ENCODE data around the gene PEAK1.

Gene PEAK1

DNA sequence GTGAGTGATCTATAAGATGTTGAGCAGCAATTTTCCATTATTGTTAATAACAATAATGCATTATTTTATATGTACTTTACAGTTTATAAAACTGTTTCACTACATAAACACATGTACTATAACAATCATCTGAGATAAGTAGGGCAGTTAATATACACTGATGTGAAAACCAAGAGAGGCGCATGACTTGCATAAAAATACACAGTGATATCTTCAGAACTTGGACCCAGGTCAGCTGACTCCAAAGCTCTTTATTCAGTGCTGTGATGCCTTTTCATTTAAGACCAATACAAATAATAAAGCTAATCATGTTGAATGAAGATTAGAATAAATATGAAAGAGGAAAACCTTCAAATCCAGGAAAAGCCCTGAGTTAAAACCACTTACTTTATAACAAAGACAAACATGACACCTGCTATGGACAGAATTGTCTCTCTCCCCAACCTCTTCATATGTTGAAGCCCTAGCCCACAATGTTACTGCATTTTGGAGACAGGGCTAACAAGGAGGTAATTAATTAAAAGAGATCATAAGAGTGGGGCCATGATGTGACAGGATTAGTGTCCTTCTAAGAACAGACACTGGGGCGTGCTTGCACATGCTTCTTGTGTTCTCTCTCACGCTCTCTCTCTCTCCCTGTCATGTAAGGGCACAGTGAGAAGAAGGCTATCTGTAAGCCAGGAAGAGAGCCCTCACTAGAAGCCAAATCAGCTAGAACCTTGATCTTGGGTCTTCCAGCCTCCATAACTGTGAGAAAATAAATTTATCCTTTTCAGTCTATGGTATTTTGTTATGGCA lies 293.2 kb downstream of the PEAK1 start:
- DNase-seq (ENCODE audit: low read depth in 2 of 2), result no peak

DNA sequence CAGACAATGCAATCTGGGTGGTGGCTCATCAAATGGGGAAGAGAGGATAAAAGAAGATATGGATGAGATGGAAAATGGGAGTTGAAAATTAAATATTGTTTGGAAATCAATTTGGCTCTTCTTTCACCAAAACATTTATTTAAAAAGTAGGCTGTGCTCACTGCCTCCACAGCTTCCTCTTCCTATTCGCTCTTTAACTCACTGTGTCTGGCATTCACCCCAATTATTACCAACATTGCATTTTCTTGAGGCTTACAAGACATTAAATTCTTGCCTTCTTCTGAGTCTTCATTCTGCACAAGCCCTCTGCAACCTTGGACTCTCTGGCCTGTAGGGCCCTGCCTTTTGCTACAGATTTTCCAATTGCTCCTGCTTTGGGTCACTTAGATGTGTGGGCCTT lies 296.1 kb downstream of the PEAK1 start:
- DNase-seq (ENCODE audit: low read depth in 2 of 2), result no peak

DNA sequence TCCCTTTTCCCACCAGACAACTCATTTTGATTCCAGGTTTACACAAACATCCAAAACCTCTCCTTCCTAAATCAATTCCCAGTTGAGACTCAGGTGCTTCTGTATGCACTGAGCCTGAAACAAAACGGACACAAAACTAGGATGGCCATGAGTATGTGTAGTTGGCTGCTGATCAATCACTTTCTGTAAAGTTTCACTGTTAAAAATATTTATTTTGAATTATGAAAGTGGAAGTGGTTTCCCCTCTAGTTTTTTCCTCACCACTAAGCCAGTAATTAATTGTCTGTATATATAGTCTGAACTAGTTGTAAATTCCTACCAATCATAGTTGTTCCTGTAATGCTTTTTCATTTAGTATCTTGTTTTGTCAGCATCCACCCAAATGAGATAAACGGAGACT lies 297.3 kb downstream of the PEAK1 start:
- no peak for DNase-seq (ENCODE audit: low read depth in 2 of 2)

DNA sequence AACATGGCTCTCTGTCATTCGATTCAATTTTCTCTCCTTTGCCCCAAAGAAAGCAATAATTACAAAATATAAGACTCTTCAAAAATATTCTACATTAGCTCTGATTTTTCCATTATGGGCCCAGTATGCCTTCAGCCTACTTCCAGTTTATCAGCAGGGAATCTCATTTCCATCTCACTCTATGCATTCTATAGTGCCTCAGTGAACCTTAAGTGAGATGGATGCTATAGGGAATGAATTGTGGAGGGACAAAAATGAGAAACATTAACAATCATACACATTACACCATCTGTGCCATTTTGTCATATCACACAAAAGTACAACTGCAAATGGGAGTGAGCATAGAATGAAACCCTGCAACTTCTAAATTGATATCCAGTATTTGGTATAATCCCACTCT lies 298.3 kb downstream of the PEAK1 start:
- no peak for DNase-seq (ENCODE audit: low read depth in 2 of 2)

DNA sequence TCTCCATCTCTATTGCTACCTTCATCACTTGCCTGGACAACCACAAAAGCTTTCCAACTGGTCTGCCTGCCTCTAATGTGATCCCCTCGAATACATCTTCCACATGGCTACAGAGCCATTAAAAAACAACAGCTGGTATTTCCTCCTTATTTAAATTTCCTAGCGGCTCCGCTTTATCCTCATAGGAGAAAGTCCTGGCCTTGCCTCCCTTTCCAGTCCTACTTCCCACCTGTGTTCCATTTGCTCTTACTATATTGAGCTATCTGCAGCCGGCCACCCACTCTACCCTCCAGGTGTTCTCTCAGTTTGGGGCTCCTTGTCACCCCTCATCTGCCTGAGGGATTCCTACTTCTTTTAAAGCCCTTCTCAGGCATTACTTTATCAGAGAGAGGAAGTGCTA lies 299.3 kb downstream of the PEAK1 start:
- DNase-seq (ENCODE audit: low read depth in 2 of 2), result no peak

DNA sequence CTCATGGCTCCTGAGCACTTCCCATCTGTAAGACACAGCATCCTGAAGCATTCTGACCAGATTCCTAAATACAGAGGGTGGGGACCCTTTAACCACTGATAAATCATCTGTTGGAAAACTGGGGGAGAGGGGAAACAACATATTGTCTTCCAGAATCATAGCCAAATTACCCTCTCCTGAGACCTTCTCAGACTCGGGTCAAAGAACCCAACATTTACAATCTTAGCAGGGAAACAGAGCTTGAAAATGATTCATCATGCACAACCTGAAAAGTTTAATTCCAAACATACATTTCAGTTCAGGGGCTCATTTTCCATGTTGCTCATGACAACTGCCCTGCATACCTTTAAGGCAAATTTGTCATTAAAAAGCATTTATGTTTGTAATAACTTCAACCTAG lies 300.5 kb downstream of the PEAK1 start:
- no peak for DNase-seq (ENCODE audit: low read depth in 2 of 2)

DNA sequence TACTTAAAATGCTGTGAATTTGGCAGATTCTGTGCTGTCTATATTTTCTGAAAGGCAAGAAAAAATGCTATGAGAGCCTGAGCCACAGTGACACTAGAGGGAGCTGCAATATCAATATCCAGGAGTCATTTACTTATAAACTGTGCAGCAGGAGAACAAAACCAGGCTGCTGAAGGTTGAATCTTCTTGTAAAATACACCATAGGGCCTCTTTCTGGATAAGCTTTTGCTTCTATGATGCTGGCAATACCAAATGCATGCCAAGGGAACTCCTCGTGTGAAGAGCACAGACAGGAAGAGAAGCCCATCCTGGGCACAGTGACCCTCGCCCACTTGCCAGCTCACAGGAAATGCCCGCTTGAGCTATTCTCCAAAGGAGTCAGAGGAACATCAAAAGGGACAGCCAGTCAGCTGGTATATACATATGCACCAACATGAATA lies 301.0 kb downstream of the PEAK1 start:
- DNase-seq (ENCODE audit: low read depth in 2 of 2), result peak in 1 of 2 donors; percentile 2

DNA sequence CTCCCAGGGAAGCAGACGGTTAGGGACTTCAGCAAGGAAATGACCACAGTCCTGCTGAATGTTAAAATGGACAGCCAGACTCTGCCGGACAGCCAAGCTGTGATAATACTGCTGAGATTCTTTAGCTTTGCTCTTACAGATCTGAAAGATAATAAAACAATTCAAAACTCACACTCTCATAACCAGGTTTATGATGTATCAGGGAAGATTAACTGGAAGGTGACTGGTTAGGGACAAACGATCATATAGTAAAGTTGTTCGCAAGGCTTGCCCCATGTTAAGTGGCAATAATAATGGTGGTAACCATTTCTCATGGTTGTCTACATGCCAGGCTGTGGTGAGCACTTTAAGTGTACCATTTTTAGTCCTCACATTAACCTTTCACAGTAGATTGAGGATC lies 304.7 kb downstream of the PEAK1 start:
- no peak for DNase-seq (ENCODE audit: low read depth in 2 of 2)

DNA sequence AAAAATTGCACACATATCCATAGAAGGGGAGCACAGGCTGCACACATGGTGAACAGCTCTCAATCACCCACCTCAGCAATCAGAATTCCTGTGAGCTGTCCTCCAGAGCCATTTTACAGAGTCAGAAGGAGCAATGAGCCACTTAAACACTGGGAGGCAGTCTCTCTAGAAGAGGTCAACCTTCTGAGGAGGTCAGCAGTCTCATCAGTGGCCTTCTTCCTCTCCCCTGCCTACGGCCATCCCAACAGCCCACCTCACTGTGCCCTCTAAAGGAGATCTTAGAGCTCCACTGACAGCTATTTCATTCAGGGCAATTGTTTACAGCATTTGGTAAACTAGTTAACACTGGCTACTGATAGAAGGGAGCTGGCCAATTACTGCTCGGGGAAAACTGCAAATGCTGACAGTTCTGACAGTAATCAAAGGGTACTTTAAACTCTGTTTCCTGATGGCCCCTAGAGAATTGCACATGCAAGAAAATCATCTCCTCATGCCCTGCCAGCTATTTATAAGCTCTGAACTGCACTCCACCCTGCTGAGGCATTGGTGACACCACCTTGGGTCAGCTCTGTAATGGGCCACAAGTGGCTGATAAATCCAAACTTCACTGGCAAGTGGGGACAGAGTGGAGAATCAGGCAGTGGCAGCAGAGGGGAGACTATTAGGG lies 306.9 kb downstream of the PEAK1 start:
- DNase-seq (ENCODE audit: low read depth in 2 of 2), result no peak

DNA sequence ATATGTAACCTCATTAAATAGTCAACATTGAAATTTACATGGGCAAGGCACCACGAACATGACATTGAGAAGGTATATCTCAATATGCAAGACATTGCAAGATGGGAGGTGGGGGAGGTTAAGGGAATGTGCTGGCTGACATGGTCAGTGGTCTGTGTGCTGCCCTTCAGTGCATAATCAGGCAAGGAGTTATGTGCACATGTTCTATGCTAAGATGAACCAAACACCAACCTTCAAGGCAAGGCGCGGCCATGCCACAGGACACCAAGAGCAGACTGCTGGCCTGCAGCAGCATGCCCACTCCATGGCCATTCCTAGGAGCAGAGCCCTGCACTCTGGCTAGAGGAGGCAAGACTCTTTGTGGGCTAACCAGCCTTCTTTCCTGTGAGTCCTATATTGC lies 308.1 kb downstream of the PEAK1 start:
- no peak for DNase-seq (ENCODE audit: low read depth in 2 of 2)

DNA sequence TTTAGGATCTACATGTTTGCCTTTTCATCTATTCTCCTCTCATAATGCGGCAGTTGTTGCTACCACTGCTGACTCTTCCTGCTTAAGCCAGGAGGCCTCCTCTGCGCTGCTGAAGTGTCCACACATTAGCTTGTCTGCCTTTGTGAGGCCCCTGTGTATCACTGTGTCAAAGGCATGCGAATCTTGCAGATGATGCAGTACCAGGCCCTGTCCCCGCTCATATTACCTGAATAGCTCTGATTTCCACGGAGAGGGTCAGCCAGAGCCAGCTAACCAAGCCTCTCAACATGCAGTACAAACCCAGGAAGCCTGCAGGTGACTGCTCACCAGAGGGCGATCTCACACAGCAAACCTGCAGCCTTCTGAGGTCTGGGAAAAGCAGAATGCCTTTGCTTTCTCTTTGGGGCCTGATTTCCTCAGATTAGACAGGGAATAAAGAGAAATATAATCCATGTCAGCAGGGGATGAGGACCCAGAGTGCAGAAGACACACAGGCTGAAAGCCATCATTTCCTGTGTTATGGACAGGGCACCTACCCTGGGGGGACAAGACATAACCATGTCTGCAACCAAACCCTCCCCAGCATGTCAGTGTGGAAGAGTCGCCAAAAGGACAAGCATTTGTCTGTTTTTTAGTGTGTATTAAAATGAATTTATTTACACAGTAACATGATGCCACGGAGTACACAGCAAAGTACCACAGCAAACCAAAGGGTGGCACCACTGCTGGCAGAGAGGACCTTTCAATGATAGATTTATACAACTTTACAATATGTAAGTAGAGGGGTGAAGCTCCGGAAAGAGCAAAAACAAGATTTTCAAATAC lies 312.2 kb downstream of the PEAK1 start:
- no peak for DNase-seq (ENCODE audit: low read depth in 2 of 2)

DNA sequence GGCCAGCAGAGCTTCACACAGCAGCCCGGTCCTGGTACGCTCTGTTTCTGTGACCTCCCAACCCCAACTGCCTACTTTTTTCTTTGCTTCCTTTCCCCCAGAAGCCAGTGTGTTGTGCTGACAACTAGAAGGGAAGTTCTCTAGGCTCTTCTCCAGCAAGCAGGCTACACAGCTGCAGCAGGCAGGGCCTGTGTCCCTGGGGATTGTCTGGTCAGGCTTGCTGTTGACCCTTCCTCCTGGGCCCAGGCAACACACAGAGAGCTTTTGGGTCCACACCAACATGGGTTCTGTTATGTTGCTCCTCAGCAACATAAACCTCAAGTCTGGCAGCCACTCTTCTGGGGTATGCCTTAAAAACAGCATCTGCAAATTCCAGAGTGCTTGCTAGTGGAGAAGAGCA lies 312.8 kb downstream of the PEAK1 start:
- no peak for DNase-seq (ENCODE audit: low read depth in 2 of 2)

DNA sequence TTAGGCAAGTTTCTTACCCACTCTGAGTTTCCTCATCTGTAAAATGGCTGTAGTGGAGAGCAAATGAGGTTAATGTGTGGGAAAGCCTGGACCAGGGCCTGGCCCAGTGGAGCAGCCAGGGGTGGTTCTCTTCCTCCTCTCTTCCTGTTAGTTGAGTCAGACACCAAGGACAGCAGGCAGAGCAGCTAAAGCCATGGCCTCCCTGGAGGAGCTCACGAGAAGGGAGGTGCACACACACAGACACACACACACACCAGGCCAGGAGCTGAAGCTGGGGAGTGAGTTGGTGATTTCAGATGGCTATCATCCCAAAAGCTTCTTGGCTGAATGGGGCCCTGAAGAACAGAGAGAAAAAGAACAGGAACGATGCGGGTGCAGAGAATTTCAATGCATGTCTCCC lies 315.7 kb downstream of the PEAK1 start:
- DNase-seq (ENCODE audit: low read depth in 2 of 2), result no peak

DNA sequence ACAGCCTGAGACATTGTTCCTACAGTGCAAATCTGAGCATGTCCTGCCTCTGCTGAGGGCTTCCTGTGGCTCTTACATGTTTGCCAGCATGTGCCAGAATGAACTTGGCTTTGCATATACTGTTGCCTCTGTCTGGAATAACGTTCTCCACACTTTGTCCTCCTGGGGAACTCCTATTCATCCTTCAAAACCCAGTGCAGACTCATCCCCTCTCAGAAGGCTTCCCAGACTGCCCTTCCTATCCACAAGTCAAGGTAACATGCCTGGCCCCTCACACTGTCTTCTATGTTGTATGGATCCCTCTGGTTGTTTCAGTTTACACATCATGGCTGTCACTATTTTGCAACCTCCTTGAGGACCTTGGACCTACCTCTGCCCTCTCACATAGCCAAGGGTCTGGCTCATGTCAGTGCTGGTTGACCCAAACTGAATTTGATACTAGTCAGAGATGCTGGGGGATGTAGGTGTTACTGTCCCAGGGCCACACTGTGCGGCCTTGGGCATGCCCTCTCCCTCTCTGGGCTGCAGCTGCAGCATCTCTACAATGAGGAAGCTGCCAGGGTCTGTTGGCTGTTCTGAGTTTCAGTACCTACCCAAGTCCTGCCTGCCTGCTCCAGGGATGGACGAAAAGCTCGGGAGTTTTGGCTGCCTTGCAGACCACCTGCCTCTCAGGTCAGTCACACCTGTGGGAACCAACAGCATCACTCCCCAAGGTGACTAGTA lies 320.0 kb downstream of the PEAK1 start:
- DNase-seq (ENCODE audit: low read depth in 2 of 2), result no peak

DNA sequence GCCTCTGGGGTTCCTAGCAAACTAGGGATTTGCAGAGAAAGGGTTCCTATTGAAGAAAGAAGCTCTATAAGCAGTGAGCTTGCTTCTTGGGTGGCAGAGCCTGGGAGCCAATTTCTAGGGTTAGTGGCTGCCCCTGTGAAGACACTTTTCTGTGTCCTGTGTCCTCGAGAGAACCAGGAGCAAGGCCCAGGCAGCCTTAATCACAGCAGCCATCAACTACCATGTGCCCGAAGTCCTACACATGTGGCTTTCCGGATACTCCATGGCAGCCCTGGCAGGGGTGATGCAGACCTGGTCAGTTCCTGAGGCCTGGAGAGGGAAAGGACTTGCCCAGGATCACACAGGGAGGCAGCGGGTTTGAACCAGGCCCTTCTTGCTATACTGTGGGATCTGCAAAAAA lies 321.3 kb downstream of the PEAK1 start:
- DNase-seq (ENCODE audit: low read depth in 2 of 2), result no peak

DNA sequence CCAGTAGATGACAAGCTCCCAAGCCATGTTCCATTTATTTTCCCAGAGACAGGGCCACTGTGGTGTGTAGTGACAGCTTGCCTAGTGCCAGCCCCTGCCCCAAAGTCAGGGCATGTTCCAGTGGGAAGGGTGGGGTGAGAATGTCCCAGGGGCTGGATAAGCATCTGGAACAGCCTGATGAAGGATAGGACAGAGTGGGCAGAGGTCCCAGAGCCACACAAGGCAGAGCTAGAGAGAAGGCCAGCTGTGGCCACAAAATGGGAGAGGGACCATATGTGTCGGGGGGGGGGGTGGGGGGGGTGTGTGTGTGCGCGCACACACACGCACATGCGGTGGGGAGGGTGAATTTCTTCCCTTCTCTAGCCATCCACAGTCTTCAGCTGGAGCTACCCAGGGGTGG lies 322.0 kb downstream of the PEAK1 start:
- no peak for DNase-seq (ENCODE audit: low read depth in 2 of 2)

DNA sequence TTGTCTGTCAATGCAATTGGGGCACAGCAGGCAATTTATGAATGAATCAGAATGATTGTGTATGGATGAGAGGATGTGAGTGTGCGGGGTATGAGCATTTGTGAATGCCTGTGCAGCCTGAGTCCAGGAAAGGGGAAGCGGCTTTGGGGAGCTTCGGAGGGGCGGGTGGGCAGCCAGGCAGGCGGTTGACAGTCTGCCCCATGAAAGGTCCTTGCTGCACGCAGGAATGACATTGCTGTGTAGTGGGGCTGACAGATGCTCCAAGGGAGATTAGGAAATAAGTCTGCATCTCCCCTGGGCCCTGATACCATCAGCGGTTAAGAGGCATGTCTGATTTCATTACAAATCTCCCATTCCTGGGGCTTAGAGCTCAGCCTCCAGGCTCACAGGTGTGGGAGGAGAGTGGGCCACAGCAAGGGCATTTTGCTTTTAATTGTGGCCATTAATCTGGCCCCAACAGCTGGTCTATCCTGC lies 322.6 kb downstream of the PEAK1 start:
- no peak for DNase-seq (ENCODE audit: low read depth in 2 of 2)

DNA sequence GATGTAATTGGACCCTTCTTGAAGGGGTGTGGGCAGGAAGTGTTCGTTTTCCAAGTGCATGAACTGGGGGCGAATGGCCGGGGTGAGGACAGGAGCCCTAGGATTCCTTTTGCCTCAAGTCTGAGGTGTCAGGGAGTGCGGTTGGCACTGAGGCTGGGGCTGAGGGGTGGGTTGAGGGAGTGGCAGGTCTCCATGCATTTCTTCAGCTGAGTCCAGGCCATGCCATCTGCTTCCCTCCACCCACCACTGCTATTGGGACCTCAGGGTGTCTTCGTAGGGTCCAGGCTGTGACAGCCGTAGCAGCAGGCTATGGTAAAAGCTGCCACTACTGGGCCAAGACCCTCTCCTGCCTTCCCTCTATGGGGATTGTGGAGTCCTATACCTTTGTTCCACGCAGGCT lies 323.4 kb downstream of the PEAK1 start:
- DNase-seq (ENCODE audit: low read depth in 2 of 2), result no peak

DNA sequence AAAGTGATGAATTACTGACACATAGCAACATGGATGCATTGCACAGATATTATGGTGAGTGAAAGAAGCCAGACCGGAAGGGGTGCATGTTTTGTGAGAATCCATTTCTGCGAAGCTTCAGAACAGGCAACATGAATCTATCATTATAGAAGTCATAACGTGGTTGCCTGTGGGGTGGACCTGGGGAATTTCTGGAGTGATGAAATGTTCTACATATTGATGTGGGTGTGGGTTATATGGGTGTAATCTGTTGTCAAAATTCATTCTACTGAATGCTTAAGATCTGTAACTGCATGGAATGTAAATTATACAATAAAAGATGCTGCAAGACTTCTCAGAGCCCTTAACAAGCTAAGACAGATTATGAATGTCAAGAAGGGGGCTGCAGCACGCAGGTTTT lies 323.8 kb downstream of the PEAK1 start:
- no peak for DNase-seq (ENCODE audit: low read depth in 2 of 2)

DNA sequence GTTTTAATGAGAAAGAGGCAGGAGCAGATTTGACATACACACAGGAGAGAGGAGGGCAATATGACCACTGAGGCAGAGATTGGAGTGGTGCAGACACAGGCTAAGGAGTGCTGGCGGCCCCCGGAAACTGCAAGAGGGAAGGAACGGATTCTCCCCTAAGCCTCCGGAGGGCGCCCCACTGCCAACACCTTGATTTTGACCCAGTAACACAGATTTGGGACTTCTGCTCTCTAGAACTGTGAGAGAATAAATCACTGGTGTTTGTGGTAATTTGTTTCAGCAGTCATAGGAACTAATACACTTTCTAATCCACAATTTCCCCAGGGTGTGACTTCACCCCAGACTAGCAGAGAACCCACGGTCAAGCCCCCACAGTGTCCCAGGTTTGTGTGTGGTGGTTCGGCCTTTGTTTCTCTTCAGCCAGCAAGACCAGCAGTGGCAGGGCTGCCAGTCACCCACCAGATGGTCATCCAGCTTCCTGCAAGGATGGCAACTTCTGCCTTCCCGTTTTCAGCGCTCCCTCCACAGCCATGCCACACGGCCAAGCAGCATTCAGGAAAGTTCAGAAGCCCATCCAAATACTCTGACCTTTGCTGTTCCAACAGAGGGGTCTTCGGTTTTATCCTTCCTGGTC lies 325.4 kb downstream of the PEAK1 start:
- DNase-seq (ENCODE audit: low read depth in 2 of 2), result no peak

DNA sequence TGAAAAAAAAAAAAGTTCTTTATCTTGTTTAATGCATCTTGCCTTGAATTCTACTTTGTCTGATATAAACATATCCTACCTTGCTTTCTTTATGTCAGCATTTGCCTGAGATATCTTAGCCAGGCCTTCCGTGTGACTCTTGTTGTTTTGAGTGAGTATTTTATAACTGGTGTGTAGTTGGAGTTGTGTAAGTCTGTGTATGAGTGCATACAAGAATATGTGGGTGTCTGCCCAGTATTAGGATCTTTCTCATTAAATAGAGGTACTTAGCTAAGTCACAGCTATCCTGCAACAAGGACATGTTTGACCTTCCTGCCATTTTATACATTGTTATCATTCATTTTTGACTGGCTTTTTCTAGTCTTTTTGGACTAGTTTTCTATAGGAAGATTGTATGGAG lies 326.5 kb downstream of the PEAK1 start:
- DNase-seq (ENCODE audit: low read depth in 2 of 2), result no peak
